Measurements from ENCODE around the gene LRRC8E.

- no peak for TF ChIP-seq SIN3A (conservative IDR thresholded peaks at IDR 0.05 in 1 of 2, IDR thresholded peaks at IDR 0.05 in 1 of 2; ENCODE audit: low read depth in 1 of 2, low read length in 2 of 2)
- no peak for TF ChIP-seq EP300 (IDR thresholded peaks at IDR 0.05; ENCODE audit: borderline replicate concordance in 1 of 2, low read depth in 2 of 2, low read length in 2 of 2)
- no peak for TF ChIP-seq POLR2A (IDR thresholded peaks at IDR 0.05; ENCODE audit: control extremely low read depth in 1 of 2, low read depth in 2 of 2, low read length in 2 of 2)
- no peak for TF ChIP-seq NRF1 (IDR thresholded peaks at IDR 0.05; ENCODE audit: low read depth, low read length)
- peak; percentile 30 to 44 (median 32) for TF ChIP-seq CTCF (IDR thresholded peaks at IDR 0.05; ENCODE audit: control extremely low read depth in 1 of 3, insufficient read depth in 1 of 3, low read depth in 1 of 3, low read length in 3 of 3)
- no peak for TF ChIP-seq GABPA (IDR thresholded peaks at IDR 0.05; ENCODE audit: borderline replicate concordance, insufficient read depth, low read length)
- no peak for TF ChIP-seq RNF2 (IDR thresholded peaks at IDR 0.05; ENCODE audit: borderline replicate concordance, low read depth, low read length, missing control alignments, poor library complexity, severe bottlenecking)
- TF ChIP-seq POLR2AphosphoS5 (IDR thresholded peaks at IDR 0.05; ENCODE audit: low read depth, low read length), result no peak
- TF ChIP-seq CREB1 (IDR thresholded peaks at IDR 0.05), result no peak
- no peak for TF ChIP-seq SUZ12 (IDR thresholded peaks at IDR 0.05; ENCODE audit: low read length)
- TF ChIP-seq ATF3 (IDR thresholded peaks at IDR 0.05; ENCODE audit: insufficient read depth, low read depth, low read length), result no peak
- TF ChIP-seq EGR1 (IDR thresholded peaks at IDR 0.05; ENCODE audit: borderline replicate concordance, low read depth, low read length), result no peak
- no peak for TF ChIP-seq SP1 (IDR thresholded peaks at IDR 0.05; ENCODE audit: low read depth, low read length)
- TF ChIP-seq RAD21 (IDR thresholded peaks at IDR 0.05 in 1 of 2, conservative IDR thresholded peaks at IDR 0.05 in 1 of 2; ENCODE audit: low read depth in 2 of 2, low read length in 2 of 2), result 0 out of 4 replicates have a peak, but pooled peaks of 1 of the 2 experiments have one; percentile 12
These were observed 20.6 kb downstream of the LRRC8E start for GRCh38 chr19:7908742-7909461.

All from H1 (cell line).